Measurements from ENCODE around the gene NCK2.

NCK2 gene

GRCh38 chr2:105841551-105841950 lies 96.8 kb downstream of the NCK2 start:
- Histone ChIP-seq H3K36me3 (ENCODE audit: control insufficient read depth, insufficient read depth, low read length) (no peaks in the 10 kb centered on the region), H3K27me3 (ENCODE audit: control insufficient read depth, insufficient read depth, low read length, poor library complexity, severe bottlenecking) (no peaks in the 10 kb centered on the region), H3K9me3 (ENCODE audit: control insufficient read depth, low read length) (no peaks in the 10 kb centered on the region), H3K27ac (ENCODE audit: insufficient read depth, low read depth, low read length, poor library complexity, severe bottlenecking) (no peak overlapping the region), H3K4me1 (ENCODE audit: control insufficient read depth, insufficient read depth, low read length) (peaks cover 6% of the 10 kb centered on the region), H3K4me3 (ENCODE audit: insufficient read depth, low read depth, low read length) (no peak overlapping the region)
- WGBS, 2 experiments: 90 to 93% methylated on average over 2 of the region's 2 CpGs

GRCh38 chr2:105842555-105842954 lies 97.8 kb downstream of the NCK2 start:
- Histone ChIP-seq H3K4me1 (ENCODE audit: control insufficient read depth, insufficient read depth, low read length) (peaks cover 6% of the 10 kb centered on the region), H3K4me3 (ENCODE audit: insufficient read depth, low read depth, low read length) (no peak overlapping the region), H3K36me3 (ENCODE audit: control insufficient read depth, insufficient read depth, low read length) (no peaks in the 10 kb centered on the region), H3K27ac (ENCODE audit: insufficient read depth, low read depth, low read length, poor library complexity, severe bottlenecking) (no peak overlapping the region), H3K27me3 (ENCODE audit: control insufficient read depth, insufficient read depth, low read length, poor library complexity, severe bottlenecking) (no peaks in the 10 kb centered on the region), H3K9me3 (ENCODE audit: control insufficient read depth, low read length) (no peaks in the 10 kb centered on the region)
- WGBS, 2 experiments: 89% methylated on average over 4 of the region's 4 CpGs

- peaks cover 3% of the 10 kb centered on the region for H3K4me1 ChIP-seq (ENCODE audit: control insufficient read depth, insufficient read depth, low read length)
- WGBS, 2 experiments: 86 to 88% methylated on average over 12 of the region's 12 CpGs
- no peaks in the 10 kb centered on the region for H3K9me3 ChIP-seq (ENCODE audit: control insufficient read depth, low read length)
- no peak overlapping the region for H3K27ac ChIP-seq (ENCODE audit: insufficient read depth, low read depth, low read length, poor library complexity, severe bottlenecking)
- no peaks in the 10 kb centered on the region for H3K36me3 ChIP-seq (ENCODE audit: control insufficient read depth, insufficient read depth, low read length)
- H3K27me3 ChIP-seq (ENCODE audit: control insufficient read depth, insufficient read depth, low read length, poor library complexity, severe bottlenecking): no peaks in the 10 kb centered on the region
- H3K4me3 ChIP-seq (ENCODE audit: insufficient read depth, low read depth, low read length): no peak overlapping the region
Observed at GRCh38 chr2:105843476-105844374, 99.0 kb downstream of the NCK2 start.

GRCh38 chr2:105845976-105846375 lies 101.3 kb downstream of the NCK2 start:
- WGBS, 2 experiments: 98% methylated on average over 2 to 3 of the region's 3 CpGs
- Histone ChIP-seq H3K36me3 (ENCODE audit: control insufficient read depth, insufficient read depth, low read length) (no peaks in the 10 kb centered on the region), H3K27ac (ENCODE audit: insufficient read depth, low read depth, low read length, poor library complexity, severe bottlenecking) (no peak overlapping the region), H3K4me3 (ENCODE audit: insufficient read depth, low read depth, low read length) (no peak overlapping the region), H3K9me3 (ENCODE audit: control insufficient read depth, low read length) (no peaks in the 10 kb centered on the region), H3K4me1 (ENCODE audit: control insufficient read depth, insufficient read depth, low read length) (no peaks in the 10 kb centered on the region), H3K27me3 (ENCODE audit: control insufficient read depth, insufficient read depth, low read length, poor library complexity, severe bottlenecking) (no peaks in the 10 kb centered on the region)

GRCh38 chr2:105847056-105847455 lies 102.3 kb downstream of the NCK2 start:
- WGBS, 2 experiments: 94 to 96% methylated on average over 2 of the region's 2 CpGs

GRCh38 chr2:105848367-105848766 lies 103.7 kb downstream of the NCK2 start:
- no peaks in the 10 kb centered on the region for H3K27me3 ChIP-seq (ENCODE audit: control insufficient read depth, insufficient read depth, low read length, poor library complexity, severe bottlenecking)
- H3K27ac ChIP-seq (ENCODE audit: insufficient read depth, low read depth, low read length, poor library complexity, severe bottlenecking): no peak overlapping the region
- H3K36me3 ChIP-seq (ENCODE audit: control insufficient read depth, insufficient read depth, low read length): no peaks in the 10 kb centered on the region
- H3K9me3 ChIP-seq (ENCODE audit: control insufficient read depth, low read length): no peaks in the 10 kb centered on the region
- 88 to 94% methylated on average over 5 to 6 of the region's 7 CpGs for WGBS, 2 experiments
- no peaks in the 10 kb centered on the region for H3K4me1 ChIP-seq (ENCODE audit: control insufficient read depth, insufficient read depth, low read length)
- no peak overlapping the region for H3K4me3 ChIP-seq (ENCODE audit: insufficient read depth, low read depth, low read length)

More at GRCh38 chr2:105847056-105847455, 102.3 kb downstream of the NCK2 start:
- Histone ChIP-seq H3K9me3 (ENCODE audit: control insufficient read depth, low read length) (no peaks in the 10 kb centered on the region), H3K4me3 (ENCODE audit: insufficient read depth, low read depth, low read length) (no peak overlapping the region), H3K4me1 (ENCODE audit: control insufficient read depth, insufficient read depth, low read length) (no peaks in the 10 kb centered on the region), H3K27me3 (ENCODE audit: control insufficient read depth, insufficient read depth, low read length, poor library complexity, severe bottlenecking) (no peaks in the 10 kb centered on the region), H3K36me3 (ENCODE audit: control insufficient read depth, insufficient read depth, low read length) (no peaks in the 10 kb centered on the region), H3K27ac (ENCODE audit: insufficient read depth, low read depth, low read length, poor library complexity, severe bottlenecking) (no peak overlapping the region)

GRCh38 chr2:105849431-105850179 lies 104.9 kb downstream of the NCK2 start:
- H3K4me1 ChIP-seq (ENCODE audit: control insufficient read depth, insufficient read depth, low read length): no peaks in the 10 kb centered on the region
- H3K9me3 ChIP-seq (ENCODE audit: control insufficient read depth, low read length): no peaks in the 10 kb centered on the region
- H3K27me3 ChIP-seq (ENCODE audit: control insufficient read depth, insufficient read depth, low read length, poor library complexity, severe bottlenecking): no peaks in the 10 kb centered on the region
- WGBS, 2 experiments: 90 to 92% methylated on average over 4 of the region's 4 CpGs
- no peak overlapping the region for H3K4me3 ChIP-seq (ENCODE audit: insufficient read depth, low read depth, low read length)
- H3K27ac ChIP-seq (ENCODE audit: insufficient read depth, low read depth, low read length, poor library complexity, severe bottlenecking): no peak overlapping the region
- no peaks in the 10 kb centered on the region for H3K36me3 ChIP-seq (ENCODE audit: control insufficient read depth, insufficient read depth, low read length)

- H3K4me1 ChIP-seq (ENCODE audit: control insufficient read depth, insufficient read depth, low read length): no peaks in the 10 kb centered on the region
- H3K9me3 ChIP-seq (ENCODE audit: control insufficient read depth, low read length): no peaks in the 10 kb centered on the region
- no peaks in the 10 kb centered on the region for H3K27me3 ChIP-seq (ENCODE audit: control insufficient read depth, insufficient read depth, low read length, poor library complexity, severe bottlenecking)
- WGBS, 2 experiments: 96 to 97% methylated on average over 10 of the region's 10 CpGs
- no peak overlapping the region for H3K4me3 ChIP-seq (ENCODE audit: insufficient read depth, low read depth, low read length)
- H3K27ac ChIP-seq (ENCODE audit: insufficient read depth, low read depth, low read length, poor library complexity, severe bottlenecking): no peak overlapping the region
- H3K36me3 ChIP-seq (ENCODE audit: control insufficient read depth, insufficient read depth, low read length): no peaks in the 10 kb centered on the region
Observed at GRCh38 chr2:105852066-105852465, 107.4 kb downstream of the NCK2 start.

GRCh38 chr2:105853354-105854088 lies 108.8 kb downstream of the NCK2 start:
- Histone ChIP-seq H3K9me3 (ENCODE audit: control insufficient read depth, low read length) (no peaks in the 10 kb centered on the region), H3K36me3 (ENCODE audit: control insufficient read depth, insufficient read depth, low read length) (no peaks in the 10 kb centered on the region), H3K4me3 (ENCODE audit: insufficient read depth, low read depth, low read length) (no peak overlapping the region), H3K27me3 (ENCODE audit: control insufficient read depth, insufficient read depth, low read length, poor library complexity, severe bottlenecking) (no peaks in the 10 kb centered on the region), H3K4me1 (ENCODE audit: control insufficient read depth, insufficient read depth, low read length) (no peaks in the 10 kb centered on the region), H3K27ac (ENCODE audit: insufficient read depth, low read depth, low read length, poor library complexity, severe bottlenecking) (no peak overlapping the region)
- WGBS, 2 experiments: 94 to 95% methylated on average over 5 of the region's 6 CpGs

GRCh38 chr2:105854972-105855371 lies 110.3 kb downstream of the NCK2 start:
- H3K27ac ChIP-seq (ENCODE audit: insufficient read depth, low read depth, low read length, poor library complexity, severe bottlenecking): no peak overlapping the region
- 95 to 97% methylated on average over 16 of the region's 16 CpGs for WGBS, 2 experiments
- no peaks in the 10 kb centered on the region for H3K4me1 ChIP-seq (ENCODE audit: control insufficient read depth, insufficient read depth, low read length)
- H3K9me3 ChIP-seq (ENCODE audit: control insufficient read depth, low read length): no peaks in the 10 kb centered on the region
- no peaks in the 10 kb centered on the region for H3K27me3 ChIP-seq (ENCODE audit: control insufficient read depth, insufficient read depth, low read length, poor library complexity, severe bottlenecking)
- no peaks in the 10 kb centered on the region for H3K36me3 ChIP-seq (ENCODE audit: control insufficient read depth, insufficient read depth, low read length)
- H3K4me3 ChIP-seq (ENCODE audit: insufficient read depth, low read depth, low read length): no peak overlapping the region
